Stimulated activated CD4-positive, alpha-beta T cell treated with anti-CD3 and anti-CD28 coated beads, Interleukin-1b, Interleukin-23, amount 100 ng/mL, for 4 hours (primary cell): ENCODE data around the gene TEX50.
"Not testable (repeated sequence)": the region's sequence is repeated elsewhere in the genome, so short reads cannot be mapped to it uniquely, and the experiment has no call there.

ENCODE experiments used
- DNase-seq, 2 donors: peaks; one replicate each; pipeline ENCODE4 v3.0.0-alpha.2; 2020; ENCODE audit warnings: low read depth in 2 of 2

TEX50 gene

GRCh38 chr1:173661763-173662162, 26.6 kb downstream of the TEX50 start:
- DNase-seq = no peak

- DNase-seq = no peak
Measured at GRCh38 chr1:173663159-173663558, 28.0 kb downstream of the TEX50 start.

- no peak for DNase-seq
Measured at GRCh38 chr1:173666646-173667045, 31.5 kb downstream of the TEX50 start.

- no peak for DNase-seq
Measured at GRCh38 chr1:173669491-173669941, 34.4 kb downstream of the TEX50 start, which contains the start of gene ANKRD45. Gene ANKRD45 (minus strand): TSS chr1:173669851. CDS start chr1:173659418, 10,433 bp downstream.

GRCh38 chr1:173674496-173674895, 39.4 kb downstream of the TEX50 start:
- not testable (repeated sequence) for DNase-seq

GRCh38 chr1:173680152-173680551, 45.0 kb downstream of the TEX50 start:
- not testable (repeated sequence) for DNase-seq

- DNase-seq = no peak
Measured at GRCh38 chr1:173682184-173682583, 47.0 kb downstream of the TEX50 start.

- not testable (repeated sequence) for DNase-seq
Measured at GRCh38 chr1:173683838-173684237, 48.7 kb downstream of the TEX50 start.

- DNase-seq = not testable (repeated sequence)
Measured at GRCh38 chr1:173685121-173685520, 50.0 kb downstream of the TEX50 start.
